ENCODE measurements around the gene BOK. TPM values are rescaled to one million over a fixed set of nuclear protein-coding genes. Genes with fewer than 3 reads are reported as not detected.
"Not testable (repeated sequence)": the region's sequence is repeated elsewhere in the genome, so short reads cannot be mapped to it uniquely, and the experiment has no call there.

BOK gene, protein sequence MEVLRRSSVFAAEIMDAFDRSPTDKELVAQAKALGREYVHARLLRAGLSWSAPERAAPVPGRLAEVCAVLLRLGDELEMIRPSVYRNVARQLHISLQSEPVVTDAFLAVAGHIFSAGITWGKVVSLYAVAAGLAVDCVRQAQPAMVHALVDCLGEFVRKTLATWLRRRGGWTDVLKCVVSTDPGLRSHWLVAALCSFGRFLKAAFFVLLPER
- under 1 TPM in 1 of 6 donors, not detected in 5; 0.09 TPM for polyA plus RNA-seq (ENCODE audit: low read depth in 6 of 6)

GRCh38 chr2:241558532-241559322 is at the start of gene BOK:
BOK (plus strand) TSS chr2:241558745; CDS start chr2:241559484, 739 bp downstream.
- H3K9me3 Mint-ChIP-seq = peaks cover 15 to 34% (median 29%) of the 10 kb centered on the region in 7 donors
- DNase-seq (no peak), ATAC-seq (ENCODE audit: low read depth in 2 of 2) (peak; percentile 27 to 33)

DNA sequence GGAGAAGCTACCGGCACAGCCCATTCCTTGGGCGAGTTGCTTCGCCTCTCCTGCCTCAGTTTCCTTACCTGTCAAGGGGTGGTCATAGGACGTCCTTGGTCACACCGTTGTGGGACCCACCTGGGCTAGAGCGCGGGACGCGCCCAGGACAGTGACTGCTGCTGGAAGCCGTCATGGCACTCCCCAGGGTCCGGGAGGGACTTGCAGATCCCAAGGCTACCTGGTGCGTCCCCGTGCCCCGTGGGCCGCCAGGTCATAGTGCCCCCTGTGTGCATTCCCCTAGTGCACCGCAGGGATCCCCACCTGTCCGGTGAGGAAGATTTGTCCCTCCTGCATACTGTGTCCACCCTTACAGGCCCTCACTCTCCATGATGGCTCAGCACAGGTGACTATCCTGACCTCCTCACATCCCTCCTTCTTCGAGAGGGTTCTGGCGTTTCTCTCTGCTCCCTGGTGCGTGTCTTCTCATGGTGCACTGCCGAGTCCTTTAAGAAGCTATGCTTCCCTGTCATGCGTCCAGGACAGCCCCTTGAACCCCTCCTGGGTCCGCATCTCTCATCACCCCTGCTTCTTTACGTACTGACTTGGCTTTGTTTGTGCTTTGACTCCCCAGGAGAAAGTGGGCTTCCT is 49.3 kb upstream of the BOK start:
- DNase-seq = no peak
- Mint-ChIP-seq H3K4me3 (peak overlapping the region; percentile 80 to 93 (median 84)), H3K27ac (peak overlapping the region; percentile 30 to 95 (median 90)), H3K36me3 (no peaks in the 10 kb centered on the region), H3K4me1 (peaks cover 20 to 38% (median 35%) of the 10 kb centered on the region in 3 donors), H3K9me3 (no peaks in the 10 kb centered on the region), H3K27me3 (no peaks in the 10 kb centered on the region)
- no peak for ATAC-seq (ENCODE audit: low read depth in 2 of 2)

More at GRCh38 chr2:241558532-241559322, at the start of gene BOK:
- Mint-ChIP-seq H3K27me3 (peaks cover 36 to 67% (median 50%) of the 10 kb centered on the region in 3 donors), H3K4me1 (peaks cover 0 to 13% (median 7%) of the 10 kb centered on the region in 3 donors), H3K36me3 (peaks cover 9 to 21% of the 10 kb centered on the region in 2 donors), H3K27ac (peak within 1 kb of the TSS in 1 of 6 donors; percentile 39), H3K4me3 (peak within 1 kb of the TSS; percentile 63 to 82 (median 72))

DNA sequence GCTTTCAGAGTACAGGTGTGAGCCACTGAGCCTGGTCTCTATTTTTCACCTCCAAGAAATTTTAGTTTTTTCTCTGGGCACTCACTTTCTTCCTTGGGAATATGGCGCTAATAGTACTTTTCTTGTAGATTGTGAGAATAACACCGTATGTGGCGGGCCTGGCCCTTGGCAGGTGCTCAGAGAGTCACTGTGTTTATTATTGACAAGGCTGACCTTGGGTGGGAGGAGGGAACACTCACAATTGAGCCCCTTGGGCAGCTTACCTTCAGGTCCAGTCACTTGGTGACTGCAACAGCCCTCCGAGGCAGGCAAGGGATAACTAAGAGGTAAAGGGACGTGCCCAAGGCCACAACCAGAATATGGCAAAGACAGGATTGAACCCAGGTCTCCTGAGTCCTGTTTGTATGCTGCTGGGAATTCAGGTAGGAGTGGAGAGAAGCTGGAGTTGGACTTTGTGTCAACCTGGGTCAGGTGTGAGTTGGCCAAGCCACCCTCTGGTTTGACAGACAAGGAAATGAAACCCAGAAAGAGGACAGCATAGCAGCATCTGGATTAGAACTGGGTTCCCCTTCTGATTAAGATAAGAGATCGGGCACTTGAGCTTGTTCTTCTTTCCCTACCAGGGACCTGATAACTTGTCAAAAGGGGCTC is 47.3 kb upstream of the BOK start:
- ATAC-seq (ENCODE audit: low read depth in 2 of 2) (no peak), DNase-seq (no peak)
- H3K4me1 Mint-ChIP-seq = peaks cover 18 to 25% (median 21%) of the 10 kb centered on the region in 3 donors
- no peaks in the 10 kb centered on the region for H3K9me3 Mint-ChIP-seq
- H3K27me3 Mint-ChIP-seq = no peaks in the 10 kb centered on the region
- H3K27ac Mint-ChIP-seq = peak overlapping the region in 2 of 6 donors; percentile 34 to 65
- no peaks in the 10 kb centered on the region for H3K36me3 Mint-ChIP-seq
- peak overlapping the region in 5 of 8 donors; percentile 42 to 84 (median 77) for H3K4me3 Mint-ChIP-seq

DNA sequence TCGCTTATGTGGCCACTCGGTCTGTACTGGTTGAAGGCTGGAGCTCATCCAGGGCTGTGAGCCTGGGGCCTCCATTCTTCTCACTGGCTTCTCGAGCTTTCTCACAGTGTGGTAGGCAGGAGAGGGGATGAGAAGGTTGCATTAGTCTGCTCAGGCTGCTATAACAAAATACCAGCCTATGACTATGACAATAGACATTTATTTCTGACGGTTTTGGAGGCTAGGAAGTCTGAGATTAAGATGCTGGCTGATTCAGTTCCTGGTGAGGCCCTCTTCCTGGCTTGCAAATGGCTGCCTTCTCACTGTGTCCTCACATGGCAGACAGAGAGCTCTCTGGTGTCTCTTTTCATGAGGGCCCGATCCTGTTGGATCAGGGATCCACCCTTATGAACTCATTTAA is 44.0 kb upstream of the BOK start:
- DNase-seq (no peak), ATAC-seq (ENCODE audit: low read depth in 2 of 2) (no peak)
- Mint-ChIP-seq H3K27ac (peak overlapping the region in 1 of 6 donors; percentile 6), H3K4me1 (peaks cover 3 to 20% (median 16%) of the 10 kb centered on the region in 3 donors), H3K4me3 (peak overlapping the region in 1 of 8 donors; percentile 53), H3K36me3 (no peaks in the 10 kb centered on the region), H3K27me3 (no peaks in the 10 kb centered on the region), H3K9me3 (peaks cover 0 to 12% (median 0%) of the 10 kb centered on the region in 7 donors)

- peaks cover 0 to 15% (median 14%) of the 10 kb centered on the region in 3 donors for H3K4me1 Mint-ChIP-seq
- H3K27me3 Mint-ChIP-seq = no peaks in the 10 kb centered on the region
- H3K27ac Mint-ChIP-seq = peak overlapping the region in 2 of 6 donors; percentile 26 to 34
- no peaks in the 10 kb centered on the region for H3K36me3 Mint-ChIP-seq
- peak overlapping the region in 2 of 8 donors; percentile 9 to 18 for H3K4me3 Mint-ChIP-seq
- ATAC-seq (ENCODE audit: low read depth in 2 of 2) (peak in 1 of 2 donors; percentile 18), DNase-seq (no peak)
- peaks cover 0 to 12% (median 0%) of the 10 kb centered on the region in 7 donors for H3K9me3 Mint-ChIP-seq
These were observed 43.4 kb upstream of the BOK start for GRCh38 chr2:241514986-241515737.

- DNase-seq = no peak
- peaks cover 0 to 15% (median 14%) of the 10 kb centered on the region in 3 donors for H3K4me1 Mint-ChIP-seq
- peak overlapping the region in 1 of 6 donors; percentile 79 for H3K27ac Mint-ChIP-seq
- no peak overlapping the region for H3K4me3 Mint-ChIP-seq
- no peak for ATAC-seq (ENCODE audit: low read depth in 2 of 2)
- peaks cover 0 to 12% (median 0%) of the 10 kb centered on the region in 7 donors for H3K9me3 Mint-ChIP-seq
- H3K36me3 Mint-ChIP-seq = no peaks in the 10 kb centered on the region
- peaks cover 0 to 5% (median 4%) of the 10 kb centered on the region in 3 donors for H3K27me3 Mint-ChIP-seq
These were observed 42.0 kb upstream of the BOK start for GRCh38 chr2:241516520-241516965.

DNA sequence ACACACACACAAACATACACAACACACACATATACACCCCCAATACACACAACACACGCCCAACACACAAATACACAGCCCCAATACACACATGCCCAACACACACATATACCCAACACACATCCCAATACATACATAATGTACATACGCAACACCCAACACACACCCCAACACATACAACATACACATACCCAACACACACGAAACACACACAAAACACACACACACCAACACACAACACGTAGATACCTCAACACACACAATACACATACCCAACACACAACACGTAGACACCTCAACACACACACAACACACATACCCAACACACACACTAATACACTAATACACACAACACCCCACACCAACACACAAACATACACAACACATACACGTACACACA is 41.2 kb upstream of the BOK start:
- Mint-ChIP-seq H3K4me3 (no peak overlapping the region), H3K9me3 (peaks cover 0 to 12% (median 0%) of the 10 kb centered on the region in 7 donors), H3K27me3 (peaks cover 0 to 6% (median 5%) of the 10 kb centered on the region in 3 donors), H3K4me1 (peaks cover 0 to 15% (median 14%) of the 10 kb centered on the region in 3 donors), H3K27ac (peak overlapping the region in 1 of 6 donors; percentile 65), H3K36me3 (no peaks in the 10 kb centered on the region)
- no peak for DNase-seq
- no peak for ATAC-seq (ENCODE audit: low read depth in 2 of 2)

DNA sequence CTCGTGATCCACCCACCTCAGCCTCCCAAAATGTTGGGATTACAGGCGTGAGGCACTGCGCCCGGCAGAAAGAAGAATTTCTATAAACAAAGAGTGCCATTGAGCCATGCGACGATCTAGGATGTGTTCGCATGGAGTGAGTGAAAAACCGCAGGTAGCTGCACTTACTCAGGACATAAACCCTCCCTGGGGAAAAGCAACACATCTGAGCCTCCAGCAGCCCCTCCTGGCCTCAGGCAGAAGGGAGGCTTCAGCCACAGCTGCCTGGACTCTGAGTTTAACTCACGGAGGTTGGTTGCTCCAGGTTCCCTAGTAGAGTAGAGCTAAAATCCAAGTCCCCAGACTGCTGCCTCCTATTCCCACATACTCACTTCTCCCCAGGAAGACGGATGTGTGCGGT is 38.9 kb upstream of the BOK start:
- Mint-ChIP-seq H3K4me1 (peaks cover 0 to 15% (median 14%) of the 10 kb centered on the region in 3 donors), H3K36me3 (no peaks in the 10 kb centered on the region), H3K4me3 (no peak overlapping the region), H3K27ac (no peak overlapping the region), H3K27me3 (peaks cover 0 to 13% (median 11%) of the 10 kb centered on the region in 3 donors), H3K9me3 (peaks cover 0 to 12% (median 0%) of the 10 kb centered on the region in 7 donors)
- DNase-seq (no peak), ATAC-seq (ENCODE audit: low read depth in 2 of 2) (no peak)

DNA sequence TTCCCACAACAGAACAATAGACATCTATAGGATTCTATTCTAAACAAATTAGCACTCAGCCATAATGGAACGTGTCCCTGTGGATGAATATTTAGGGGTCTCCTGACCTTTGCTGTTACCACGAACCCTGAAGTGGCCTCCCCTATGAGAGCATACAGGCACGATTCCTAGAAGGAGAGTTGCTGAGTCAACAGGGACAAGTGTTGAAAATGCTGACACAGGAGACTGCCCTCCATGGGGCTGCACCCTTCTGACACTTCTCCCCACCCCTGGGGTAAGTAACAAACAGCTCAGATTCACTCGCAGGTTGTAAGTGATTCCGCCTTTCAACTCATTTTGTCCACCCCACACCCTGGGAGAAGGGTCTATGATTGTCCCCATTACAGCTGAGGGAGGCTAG is 36.1 kb upstream of the BOK start:
- ATAC-seq (ENCODE audit: low read depth in 2 of 2) = no peak

DNA sequence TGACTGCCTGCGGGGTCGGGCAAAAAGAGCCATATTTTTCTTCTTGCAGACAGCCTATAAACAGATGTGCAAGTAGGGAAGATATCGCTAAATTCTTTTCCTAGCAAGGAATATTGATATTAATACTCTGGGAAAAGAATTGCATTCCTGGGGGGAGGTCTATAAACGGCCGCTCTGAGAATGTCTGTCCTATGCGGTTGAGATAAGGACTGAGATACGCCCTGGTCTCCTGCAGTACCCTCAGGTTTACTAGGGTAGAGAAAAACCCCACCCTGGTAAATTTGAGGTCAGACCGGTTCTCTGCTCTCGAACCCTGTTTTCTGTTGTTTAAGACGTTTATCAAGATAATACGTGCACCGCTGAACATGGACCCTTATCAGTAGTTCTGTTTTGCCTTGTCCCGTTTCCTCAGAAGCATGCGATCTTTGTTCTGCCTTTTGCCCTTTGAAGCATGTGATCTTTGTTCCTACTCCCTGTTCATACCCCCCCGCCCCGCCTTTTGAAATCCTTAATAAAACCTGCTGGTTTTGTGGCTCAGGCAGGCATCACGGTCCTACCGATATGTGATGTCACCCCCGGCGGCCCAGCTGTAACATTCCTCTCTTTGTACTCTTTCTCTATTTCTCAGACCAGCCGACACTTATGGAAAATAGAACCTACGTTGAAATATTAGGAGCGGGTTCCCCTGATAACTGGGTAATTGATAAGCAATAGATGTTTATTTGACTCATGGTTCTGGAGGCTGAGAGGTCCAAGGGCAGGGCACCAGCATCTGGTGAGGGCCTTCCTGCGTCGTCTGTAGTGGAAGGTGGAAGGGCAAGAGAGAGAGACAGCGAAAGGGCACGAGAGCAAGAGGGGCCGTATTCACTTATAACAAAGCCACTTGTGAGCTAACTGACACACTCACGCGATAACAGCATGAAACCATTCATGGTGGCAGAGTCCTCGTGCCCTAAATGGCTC is 32.4 kb upstream of the BOK start:
- H3K27me3 Mint-ChIP-seq = peaks cover 0 to 14% (median 10%) of the 10 kb centered on the region in 3 donors
- not testable (repeated sequence) for H3K4me1 Mint-ChIP-seq, H3K36me3 Mint-ChIP-seq

More for the DNA sequence above, 36.1 kb upstream of the BOK start:
- Mint-ChIP-seq H3K4me1 (peaks cover 0 to 1% (median under 1%) of the 10 kb centered on the region in 3 donors), H3K4me3 (no peak overlapping the region), H3K27ac (no peak overlapping the region), H3K27me3 (peaks cover 0 to 13% (median 11%) of the 10 kb centered on the region in 3 donors), H3K36me3 (no peaks in the 10 kb centered on the region), H3K9me3 (peaks cover 1 to 13% (median 7%) of the 10 kb centered on the region in 7 donors)
- DNase-seq = no peak

GRCh38 chr2:241530571-241530970 is 28.0 kb upstream of the BOK start:
- H3K4me1 Mint-ChIP-seq = no peaks in the 10 kb centered on the region
- no peak overlapping the region for H3K27ac Mint-ChIP-seq
- peaks cover 0 to 11% (median 7%) of the 10 kb centered on the region in 7 donors for H3K9me3 Mint-ChIP-seq
- H3K27me3 Mint-ChIP-seq = peaks cover 0 to 13% (median 0%) of the 10 kb centered on the region in 3 donors
- H3K4me3 Mint-ChIP-seq = no peak overlapping the region
- H3K36me3 Mint-ChIP-seq = no peaks in the 10 kb centered on the region
- DNase-seq (no peak), ATAC-seq (ENCODE audit: low read depth in 2 of 2) (no peak)

More for the DNA sequence above, 32.4 kb upstream of the BOK start:
- not testable (repeated sequence) for H3K4me3 Mint-ChIP-seq; ATAC-seq (ENCODE audit: low read depth in 2 of 2); H3K27ac Mint-ChIP-seq; DNase-seq
- H3K9me3 Mint-ChIP-seq = peaks cover 0 to 13% (median 7%) of the 10 kb centered on the region in 7 donors

All from naive B cell (primary cell).